Measurements from ENCODE around the gene SYTL3. TPM values are rescaled to one million over a fixed set of nuclear protein-coding genes. Genes with fewer than 3 reads are reported as not detected.

SYTL3 gene
- total and polyA plus RNA-seq, 2 of the 8 experiments (the other 6 are each of a cell fraction or from before 2014, with no cell fraction given) = 0.27 to 0.99 TPM

DNA sequence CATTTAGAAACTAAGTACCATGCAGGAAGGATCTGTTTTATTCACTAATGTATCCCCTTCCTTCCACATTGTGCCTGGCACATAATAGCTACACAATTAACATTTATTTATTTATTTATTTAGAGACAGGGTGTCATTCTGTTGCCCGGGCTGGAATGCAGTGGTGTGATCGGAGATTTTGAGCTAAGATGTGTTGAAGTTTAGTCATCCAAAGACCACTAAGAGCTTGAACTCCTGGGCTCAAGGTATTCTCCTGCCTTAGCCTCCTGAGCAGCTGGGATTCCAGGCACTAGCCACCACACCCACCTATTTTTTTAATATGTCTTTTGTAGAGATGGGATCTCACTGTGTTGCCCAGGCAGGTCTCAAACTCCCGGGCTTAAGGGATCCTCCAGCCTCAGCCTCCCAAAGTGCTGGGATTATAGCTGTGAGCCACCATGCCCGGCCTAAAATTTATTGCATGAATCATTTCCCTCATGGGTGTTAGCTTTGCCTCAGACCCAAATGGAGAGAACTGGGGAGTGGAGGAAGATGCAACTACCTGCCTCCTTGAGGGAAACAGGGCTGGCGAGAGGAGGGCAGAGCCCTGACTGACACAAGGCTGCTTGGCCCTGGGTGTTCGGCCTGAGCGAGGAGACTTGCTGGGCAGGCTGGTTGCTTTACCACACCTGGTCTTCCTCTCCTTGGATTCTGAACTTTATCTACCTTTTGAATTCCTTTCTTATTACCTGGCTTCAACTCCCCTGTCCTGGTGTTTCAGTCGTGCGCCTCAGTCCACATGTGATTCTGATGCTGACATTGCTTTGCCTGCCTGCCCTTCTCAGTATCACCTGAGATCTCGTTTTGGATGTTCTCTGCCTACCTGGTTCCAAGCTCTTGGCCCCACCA is 3.6 kb upstream of the SYTL3 start:
- Histone ChIP-seq H2AK5ac (ENCODE audit: low read depth, low read length) (no peak overlapping the region), H3K4ac (replicated peaks; ENCODE audit: insufficient read length, low read depth, low read length) (no peak overlapping the region), H3K23ac (ENCODE audit: insufficient read length) (no peak overlapping the region), H3K4me1 (replicated peaks in 1 of 4; ENCODE audit: control insufficient read depth in 3 of 4, insufficient read depth in 4 of 4, low read length in 3 of 4) (peaks cover 0 to 7% (median 3%) of the 10 kb centered on the region in 4 experiments; a peak in 2 of 7 replicates), H4K20me1 (replicated peaks in 1 of 2; ENCODE audit: control insufficient read depth in 1 of 2, insufficient read depth in 2 of 2, low read length in 2 of 2) (peaks cover 0 to 7% of the 10 kb centered on the region in 2 experiments), H2BK5ac (ENCODE audit: low read depth, low read length) (no peak overlapping the region), H3K18ac (ENCODE audit: extremely low read depth, low read length) (no peak overlapping the region), H2BK15ac (ENCODE audit: low read length) (no peak overlapping the region), H4K91ac (replicated peaks; ENCODE audit: insufficient read length, low read length) (no peak overlapping the region), H2AFZ (ENCODE audit: low read length) (no peak overlapping the region), H4K5ac (ENCODE audit: insufficient read length, low read depth, low read length) (no peak overlapping the region), H4K8ac (ENCODE audit: extremely low read depth, insufficient read depth, low read length) (no peak overlapping the region), H3K27ac (ENCODE audit: low read depth, low read length) (no peak overlapping the region), H3K14ac (ENCODE audit: insufficient read length) (no peak overlapping the region), H3K9me3 (ENCODE audit: insufficient read depth in 2 of 2, low read depth in 1 of 2, low read length in 1 of 2) (no peaks in the 10 kb centered on the region), H3K4me2 (ENCODE audit: insufficient read depth in 1 of 2, low read depth in 2 of 2, low read length in 2 of 2) (no peak overlapping the region; a peak in 1 of 4 replicates), H2BK120ac (replicated peaks; ENCODE audit: low read depth, low read length) (no peak overlapping the region), H2BK12ac (ENCODE audit: low read depth, low read length) (no peak overlapping the region), H3K79me2 (ENCODE audit: control insufficient read depth in 1 of 2, insufficient read depth in 2 of 2, low read length in 2 of 2) (peaks cover 0 to 20% of the 10 kb centered on the region in 2 experiments; a peak in 2 of 4 replicates), H3K23me2 (ENCODE audit: low read depth, low read length) (peaks cover 3% of the 10 kb centered on the region), H3K27me3 (replicated peaks in 1 of 4; ENCODE audit: control insufficient read depth in 3 of 4, extremely low read depth in 1 of 4, insufficient read depth in 3 of 4, low read length in 3 of 4) (peaks cover 0 to 4% (median 0%) of the 10 kb centered on the region in 4 experiments; a peak in 2 of 7 replicates), H2BK20ac (ENCODE audit: low read length) (no peak overlapping the region), H3K36me3 (ENCODE audit: control insufficient read depth in 2 of 4, insufficient read depth in 4 of 4, low read length in 3 of 4) (no peaks in the 10 kb centered on the region), H3K56ac (replicated peaks; ENCODE audit: insufficient read length, low read depth, low read length) (no peak overlapping the region), H3K4me3 (ENCODE audit: extremely low read depth in 1 of 4, insufficient read depth in 2 of 4, low read depth in 3 of 4, low read length in 4 of 4) (no peak overlapping the region), H3K79me1 (ENCODE audit: low read depth, low read length) (peaks cover 7% of the 10 kb centered on the region; the same call in 1 of the 2 replicates), H3K9ac (replicated peaks in 1 of 4; ENCODE audit: extremely low read depth in 1 of 4, low read depth in 3 of 4, low read length in 3 of 4) (no peak overlapping the region)
- WGBS, 2 experiments (ENCODE audit: extremely low coverage in 1 of 2, insufficient coverage in 1 of 2, insufficient read length in 1 of 2, insufficient replicate concordance in 2 of 2, low coverage in 1 of 2, low lambda C conversion rate in 2 of 2, missing lambda C conversion rate in 1 of 2) = 80% methylated on average over 10 of the region's 10 CpGs; no CpG with 5 or more reads in 1 of the 2 experiments
- FAIRE-seq = no peak
- ChIA-PET POLR2A (ENCODE audit: partially characterized antibody) (interaction anchor here (1.1 to 3.3 kb wide), 2 partner anchors 17 to 35 kb away, joined by 3 to 13 read pairs; no protein-coding TSS in a partner anchor), CTCF (ENCODE audit: partially characterized antibody) (interaction anchor here (0.7 to 8.7 kb wide), 7 partner anchors 15 to 127 kb away, joined by 3 to 73 read pairs (median 4); no protein-coding TSS in a partner anchor)
- no peak for DNase-seq (ENCODE audit: low read depth in 1 of 2, low spot score in 2 of 2)
- TF ChIP-seq EP300 (IDR thresholded peaks at IDR 0.05; ENCODE audit: borderline replicate concordance in 1 of 2, low read depth in 2 of 2, low read length in 2 of 2) (no peak), CREB1 (IDR thresholded peaks at IDR 0.05) (no peak), POLR2AphosphoS5 (IDR thresholded peaks at IDR 0.05; ENCODE audit: low read depth, low read length) (no peak), CBX5 (IDR thresholded peaks at IDR 0.05; ENCODE audit: low read depth, low read length) (no peak), CHD1 (IDR thresholded peaks at IDR 0.05; ENCODE audit: low read depth, low read length) (no peak), NANOG (IDR thresholded peaks at IDR 0.05; ENCODE audit: insufficient read depth, low read depth, low read length, poor library complexity, severe bottlenecking) (no peak), RBBP5 (IDR thresholded peaks at IDR 0.05; ENCODE audit: borderline replicate concordance, low read depth, low read length) (no peak), MAFK (IDR thresholded peaks at IDR 0.05; ENCODE audit: low read depth, low read length) (no peak)
